GM12892 (cell line): ENCODE results near the gene RBFOX1.

Experiments used
- POLR2A ChIP-seq: IDR thresholded peaks from 2 replicates; pipeline ENCODE4 v1.6.1; 2011; ENCODE audit warnings: low read depth, low read length, control low read depth
- TAF1 ChIP-seq: IDR thresholded peaks from 2 replicates; pipeline ENCODE4 v1.6.1; 2011; ENCODE audit warnings: low read depth, mild to moderate bottlenecking, control low read depth, low read length, borderline replicate concordance

GRCh38 chr16:7597677-7598076, 265.0 kb downstream of the RBFOX1 start:
- TF ChIP-seq TAF1 (no peak), POLR2A (no peak)
